ENCODE data around the gene CEACAM21. TPM values are rescaled to one million over a fixed set of nuclear protein-coding genes. Genes with fewer than 3 reads are reported as not detected.
A peak's percentile ranks its signal among the peaks of the same experiment; 100 is the strongest.

CEACAM21 gene
- total RNA-seq, result not detected in 2 replicates
- not detected for polyA plus RNA-seq (2012)

- no peak for DNase-seq (ENCODE audit: low read depth)
These were observed at the start of gene CEACAM21 for GRCh38 chr19:41575998-41576397. CEACAM21 (plus strand) TSS chr19:41576166; CDS start chr19:41576275, 109 bp downstream.

GRCh38 chr19:41527089-41527488, 48.9 kb upstream of the CEACAM21 start:
- no peak for DNase-seq (ENCODE audit: low read depth)

DNA sequence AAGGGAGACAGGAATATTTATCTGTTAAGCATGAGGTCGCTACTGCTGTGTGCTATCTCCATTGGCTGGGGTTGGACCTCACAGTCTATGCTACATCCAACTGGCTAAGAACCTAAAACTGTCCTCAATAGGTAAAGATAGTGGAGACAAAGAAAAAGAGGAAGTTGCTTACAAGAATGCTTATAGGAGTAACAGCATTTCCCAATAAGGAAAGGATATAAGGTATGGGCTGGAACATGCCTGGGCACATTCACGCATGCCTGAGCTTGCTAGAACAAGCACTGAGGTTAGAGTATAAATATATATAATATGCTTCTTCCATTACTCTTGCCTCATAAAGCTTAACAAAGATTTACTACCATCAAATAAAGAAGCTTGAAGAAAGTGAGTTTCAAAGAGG, 47.9 kb upstream of the CEACAM21 start:
- no peak for DNase-seq (ENCODE audit: low read depth)

DNA sequence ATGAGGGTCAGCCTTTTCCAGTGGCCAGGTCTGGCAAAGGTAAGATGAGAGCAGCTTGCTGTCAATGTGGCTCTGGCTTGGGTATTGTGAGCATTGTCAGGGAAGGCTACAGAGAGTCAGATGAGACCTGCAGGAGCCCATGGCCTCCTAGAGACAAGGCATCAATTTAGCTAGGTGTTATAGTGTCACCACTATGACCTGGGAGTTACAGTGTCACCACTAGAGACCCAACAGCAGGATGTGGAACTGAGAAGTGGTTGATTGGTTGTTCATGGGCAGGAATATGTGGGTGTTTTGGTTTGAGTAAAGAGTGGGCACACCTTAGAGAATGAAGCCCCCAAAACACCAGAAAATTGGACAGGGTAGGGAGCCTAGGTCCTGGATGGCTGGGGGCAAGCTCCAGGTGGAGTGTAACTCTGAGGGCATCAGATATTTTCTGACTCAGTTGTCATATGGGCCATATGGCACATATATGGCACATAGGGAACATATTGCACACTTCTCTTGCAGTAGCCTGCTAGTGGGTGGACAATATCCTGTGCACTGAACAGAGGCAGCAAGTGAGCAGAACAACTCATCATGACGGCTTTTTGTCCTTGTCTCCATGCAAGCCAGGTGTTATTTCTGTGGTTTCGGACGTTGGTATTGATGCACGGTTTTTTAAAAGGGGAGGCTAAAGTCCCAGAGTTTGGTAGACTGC, 46.3 kb upstream of the CEACAM21 start:
- no peak for DNase-seq (ENCODE audit: low read depth)

GRCh38 chr19:41530184-41530534, 45.8 kb upstream of the CEACAM21 start:
- DNase-seq (ENCODE audit: low read depth), result no peak

DNA sequence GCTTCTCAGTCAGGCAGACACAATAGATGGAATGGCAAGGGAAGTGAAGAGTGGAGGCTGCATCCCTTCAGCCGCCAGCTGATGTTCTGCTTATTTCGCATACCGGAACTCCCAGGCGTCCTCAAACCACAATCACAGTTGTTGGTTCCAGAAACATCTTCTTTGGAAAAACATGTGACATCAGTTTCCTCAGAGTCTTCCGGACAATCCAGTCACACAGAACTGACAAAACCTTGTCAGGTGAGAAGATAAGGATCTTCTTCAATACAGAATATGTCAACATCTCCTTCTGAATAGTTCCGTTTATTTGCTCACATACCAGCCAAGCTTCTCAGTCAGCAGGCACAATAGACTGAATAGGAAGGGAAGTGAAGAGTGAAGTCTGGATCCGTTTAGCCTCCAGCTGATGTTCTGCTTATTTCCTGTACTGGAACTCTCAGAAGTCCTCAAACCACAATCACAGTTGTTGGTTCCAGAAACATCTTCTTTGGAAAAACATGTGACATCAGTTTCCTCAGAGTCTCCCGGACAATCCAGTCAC, 45.1 kb upstream of the CEACAM21 start:
- peak; percentile 24 for DNase-seq (ENCODE audit: low read depth)

DNA sequence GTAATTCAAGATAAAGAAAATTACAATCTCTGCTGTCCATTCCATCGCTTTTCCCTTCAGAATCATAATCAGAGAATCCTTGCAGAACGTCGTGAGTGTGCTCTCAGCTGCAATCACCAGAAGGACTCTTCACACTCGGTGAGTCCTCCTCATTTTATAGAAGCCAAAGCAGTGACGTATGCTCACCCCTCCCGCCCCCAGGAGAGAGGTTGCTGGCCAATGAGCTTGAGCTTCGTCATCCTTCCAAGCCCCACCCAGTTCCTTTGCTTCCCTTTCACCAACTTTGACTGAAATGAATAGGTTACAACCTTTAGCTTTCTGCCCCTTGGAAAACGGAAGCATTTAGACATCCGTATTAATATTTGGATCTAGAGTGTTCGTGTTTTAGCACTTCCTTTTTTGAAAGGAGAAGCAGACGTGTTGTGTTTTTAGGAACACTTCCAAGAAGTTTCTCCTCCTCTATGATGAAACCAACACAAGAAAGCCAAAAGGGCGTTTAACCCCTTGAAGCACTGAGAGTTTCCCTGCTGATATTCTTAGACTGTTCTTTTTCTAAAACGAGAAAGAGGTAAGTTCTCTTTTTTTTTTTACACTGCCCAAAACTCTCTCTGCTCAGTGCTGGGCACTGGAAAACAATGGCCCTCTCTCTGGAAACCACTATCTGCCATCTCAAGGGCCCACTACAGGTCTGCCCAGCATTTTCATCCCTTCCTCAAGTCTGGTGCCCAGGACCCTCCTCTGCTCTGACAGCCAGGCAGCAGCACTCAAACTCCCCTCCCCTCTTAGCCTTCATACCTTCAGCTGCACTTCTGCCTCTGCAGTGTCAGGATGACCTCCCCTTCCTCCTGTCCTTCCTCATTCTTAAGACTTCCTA, 44.3 kb upstream of the CEACAM21 start:
- peak; percentile 34 for DNase-seq (ENCODE audit: low read depth)

GRCh38 chr19:41532526-41532925, 43.4 kb upstream of the CEACAM21 start:
- DNase-seq (ENCODE audit: low read depth), result no peak

- no peak for DNase-seq (ENCODE audit: low read depth)
These were observed 42.2 kb upstream of the CEACAM21 start for GRCh38 chr19:41533671-41534215.

DNA sequence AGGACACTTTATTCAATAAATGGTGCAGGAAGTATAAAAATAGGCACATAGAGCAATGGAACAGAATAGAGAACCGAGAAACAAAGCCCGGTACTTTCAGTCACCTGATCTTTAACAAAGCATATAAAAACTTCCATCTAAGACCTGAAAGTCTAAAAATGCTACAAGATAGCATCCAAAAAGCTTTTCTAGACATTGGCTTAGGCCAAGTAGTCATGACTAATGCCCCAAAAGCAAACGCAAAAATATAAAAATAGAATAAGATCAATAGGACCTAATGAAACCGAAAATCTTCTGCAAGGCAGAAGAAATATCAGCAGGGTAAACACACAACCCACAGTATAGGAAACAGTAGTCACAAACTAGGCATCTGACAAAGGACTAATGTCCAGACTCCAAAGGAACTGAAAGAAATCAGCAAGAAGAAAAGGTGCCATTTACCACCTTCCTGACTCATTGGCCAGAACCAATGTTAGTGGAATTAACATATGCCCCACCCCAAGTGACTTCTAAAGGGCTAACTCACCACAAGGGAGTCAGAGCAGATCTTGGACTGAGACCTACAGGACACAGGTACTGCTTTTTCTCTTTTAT, 40.8 kb upstream of the CEACAM21 start:
- DNase-seq (ENCODE audit: low read depth), result no peak

DNA sequence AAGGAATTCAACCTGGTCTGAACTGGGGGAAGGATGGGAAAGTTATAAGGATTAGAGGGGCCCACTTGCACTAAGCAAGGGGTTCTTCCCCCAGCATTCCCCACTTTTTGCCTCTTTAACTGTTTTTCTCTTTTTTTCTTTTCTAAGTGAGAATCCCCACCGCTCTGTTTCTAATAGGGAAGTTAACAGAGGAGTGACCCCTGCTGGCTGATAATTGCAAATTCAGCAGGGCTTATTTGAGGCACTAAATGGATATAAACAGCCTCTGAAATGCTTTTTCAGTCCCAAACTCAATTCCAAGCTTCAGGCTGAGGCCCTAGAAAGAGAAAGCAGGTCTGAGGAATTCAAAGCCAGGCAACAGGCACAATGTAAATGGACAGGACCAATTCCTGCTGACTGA, 38.2 kb upstream of the CEACAM21 start:
- DNase-seq (ENCODE audit: low read depth), result no peak

- DNase-seq (ENCODE audit: low read depth), result peak; percentile 8
These were observed 35.8 kb upstream of the CEACAM21 start for GRCh38 chr19:41540041-41540695.

GRCh38 chr19:41541990-41542584, 33.9 kb upstream of the CEACAM21 start:
- DNase-seq (ENCODE audit: low read depth), result peak; percentile 26

- no peak for DNase-seq (ENCODE audit: low read depth)
These were observed 33.3 kb upstream of the CEACAM21 start for GRCh38 chr19:41542622-41543021.

GRCh38 chr19:41543582-41543981, 32.4 kb upstream of the CEACAM21 start:
- no peak for DNase-seq (ENCODE audit: low read depth)

DNA sequence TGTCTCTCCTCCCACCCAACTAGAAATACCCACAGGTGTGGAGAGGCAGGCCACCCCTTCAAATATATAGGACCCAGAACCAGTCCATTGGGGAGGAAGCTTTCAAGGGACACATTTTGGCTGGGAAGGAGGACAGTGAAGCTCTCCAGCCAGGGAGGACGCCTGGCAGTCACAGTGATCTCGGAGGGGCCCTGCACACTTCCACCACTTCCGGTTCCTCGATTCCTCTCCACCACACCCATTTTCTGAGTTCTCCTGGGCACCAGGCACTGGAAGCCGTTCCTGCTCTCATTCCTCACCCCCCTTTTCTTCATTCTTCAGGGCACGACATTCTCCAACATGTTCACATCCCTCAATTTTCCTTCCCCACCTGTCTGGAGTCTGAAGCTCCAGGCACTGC, 30.4 kb upstream of the CEACAM21 start:
- DNase-seq (ENCODE audit: low read depth), result no peak

GRCh38 chr19:41546386-41546789, 29.6 kb upstream of the CEACAM21 start:
- DNase-seq (ENCODE audit: low read depth), result no peak

DNA sequence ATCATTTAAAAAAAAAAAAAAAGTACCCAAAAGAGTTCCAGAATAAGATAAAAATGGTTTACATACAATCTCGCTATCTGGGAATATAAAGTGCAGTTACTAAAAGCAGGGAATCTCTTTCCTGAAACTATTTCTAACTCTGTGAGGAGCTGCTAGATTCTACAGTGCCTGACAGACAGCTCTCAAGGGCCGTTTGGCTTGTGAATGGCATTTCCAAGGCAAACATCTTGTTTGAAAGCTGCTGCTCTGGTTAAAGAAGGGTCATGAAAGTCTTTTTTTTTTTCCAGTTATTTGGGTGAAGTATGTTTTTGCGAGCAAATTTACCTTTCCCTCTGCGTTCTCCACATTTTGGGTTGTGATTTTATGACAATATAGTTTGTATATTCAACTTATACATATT, 29.0 kb upstream of the CEACAM21 start:
- DNase-seq (ENCODE audit: low read depth), result no peak

- no peak for DNase-seq (ENCODE audit: low read depth)
These were observed 28.4 kb upstream of the CEACAM21 start for GRCh38 chr19:41547569-41547968.

- no peak for DNase-seq (ENCODE audit: low read depth)
These were observed 27.9 kb upstream of the CEACAM21 start for GRCh38 chr19:41548047-41548446.

Measured in myocyte (in vitro differentiated cells).